ENCODE data around the gene RIN2.
"Not testable (repeated sequence)": the region's sequence is repeated elsewhere in the genome, so short reads cannot be mapped to it uniquely, and the experiment has no call there.

Gene RIN2

DNA sequence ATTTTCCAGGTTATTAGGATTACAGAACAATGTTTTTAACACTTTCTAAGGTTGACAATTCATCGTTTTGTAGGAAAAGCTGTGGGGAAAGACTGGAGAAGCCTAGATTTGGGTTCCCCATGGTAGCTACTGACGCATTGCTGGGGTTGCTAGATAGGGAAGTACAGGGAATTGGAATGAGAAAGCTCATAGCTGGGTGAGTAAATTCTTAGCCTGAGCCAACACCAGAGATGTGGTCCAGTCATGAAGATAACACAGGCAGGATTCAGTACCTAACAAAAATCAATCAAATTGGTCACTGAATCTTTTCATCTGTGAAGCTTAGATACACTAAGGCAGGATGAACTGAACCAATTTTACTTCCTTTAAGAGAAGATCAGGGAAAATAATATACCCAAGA lies 35.7 kb downstream of the RIN2 start:
- DNase-seq: no peak

DNA sequence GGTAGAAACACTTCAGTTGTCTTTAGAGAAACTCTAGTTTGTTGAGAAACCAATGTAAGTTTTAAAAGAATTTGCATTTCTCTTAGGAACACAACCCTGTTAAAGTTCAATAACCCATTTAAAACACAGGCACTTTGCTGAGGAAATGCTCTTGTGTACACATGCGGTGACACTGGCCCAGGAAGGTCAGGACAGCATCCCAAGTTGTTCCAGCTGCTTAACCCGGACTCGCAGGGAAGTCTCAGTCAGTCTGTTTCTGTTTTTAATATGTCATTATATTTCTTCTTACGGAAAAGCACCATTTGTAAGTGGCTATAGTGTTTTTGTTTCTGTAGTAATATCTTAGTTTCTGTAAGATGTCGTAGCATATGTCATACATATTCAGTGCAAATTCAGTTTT lies 36.9 kb downstream of the RIN2 start:
- no peak for DNase-seq

DNA sequence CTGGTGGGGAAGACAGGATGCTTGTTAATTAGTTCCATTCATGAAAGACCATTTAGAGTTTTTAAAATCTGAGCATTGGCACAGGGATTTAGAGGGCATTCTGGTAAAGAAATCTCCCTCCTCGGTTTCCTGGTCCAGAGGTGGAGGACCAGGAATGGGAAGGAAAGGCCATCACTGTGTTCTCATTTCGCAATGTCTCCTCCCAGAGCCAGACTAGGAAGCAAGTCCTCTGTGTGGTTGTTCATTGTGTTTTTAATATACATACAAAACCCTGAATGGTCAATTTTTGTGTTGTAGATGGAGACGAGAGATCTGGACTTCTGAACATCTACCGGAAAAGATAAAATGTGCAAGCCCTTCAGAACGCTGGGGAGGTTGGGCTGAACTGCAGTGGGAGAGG lies 41.3 kb downstream of the RIN2 start:
- DNase-seq: no peak

DNA sequence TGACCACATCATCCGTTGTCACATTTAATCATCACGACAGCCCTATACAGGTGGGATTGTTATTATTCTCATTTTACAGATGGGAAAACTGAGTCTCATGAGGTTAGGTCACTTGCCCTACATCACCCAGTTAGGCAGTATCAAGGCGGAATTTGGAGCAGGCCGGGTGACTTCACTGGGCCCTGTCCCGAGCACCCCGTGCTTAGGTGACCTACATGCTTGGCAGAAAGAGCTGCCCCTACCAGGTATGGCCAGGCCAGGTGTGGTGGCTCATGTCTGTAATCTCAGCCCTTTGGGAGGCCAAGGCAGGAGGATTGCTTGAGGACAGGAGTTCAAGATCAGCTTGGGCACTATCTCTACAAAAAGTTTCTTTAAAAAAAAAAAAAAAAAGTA lies 44.0 kb downstream of the RIN2 start:
- no peak for DNase-seq

GRCh38 chr20:19802492-19803158 lies 44.6 kb downstream of the RIN2 start:
- no peak for DNase-seq

DNA sequence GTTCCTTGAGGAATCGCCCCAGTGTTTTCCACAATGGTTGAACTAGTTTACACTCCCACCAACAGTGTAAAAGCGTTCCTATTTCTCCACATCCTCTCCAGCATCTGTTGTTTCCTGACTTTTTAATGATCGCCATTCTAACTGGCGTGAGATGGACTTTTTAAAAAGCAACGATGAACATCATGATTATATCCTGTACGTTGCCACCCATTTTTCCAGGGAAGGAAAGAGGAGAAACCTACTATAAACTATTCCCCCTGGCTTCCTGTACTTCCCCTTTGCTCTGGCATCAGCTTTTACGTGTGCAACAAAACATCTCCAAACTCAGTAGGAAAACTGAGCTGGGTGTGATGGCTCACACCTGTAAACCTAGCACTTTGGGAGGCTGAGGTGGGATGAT lies 48.2 kb downstream of the RIN2 start:
- DNase-seq: not testable (repeated sequence)

GRCh38 chr20:19806806-19807190 lies 48.7 kb downstream of the RIN2 start:
- no peak for DNase-seq

DNA sequence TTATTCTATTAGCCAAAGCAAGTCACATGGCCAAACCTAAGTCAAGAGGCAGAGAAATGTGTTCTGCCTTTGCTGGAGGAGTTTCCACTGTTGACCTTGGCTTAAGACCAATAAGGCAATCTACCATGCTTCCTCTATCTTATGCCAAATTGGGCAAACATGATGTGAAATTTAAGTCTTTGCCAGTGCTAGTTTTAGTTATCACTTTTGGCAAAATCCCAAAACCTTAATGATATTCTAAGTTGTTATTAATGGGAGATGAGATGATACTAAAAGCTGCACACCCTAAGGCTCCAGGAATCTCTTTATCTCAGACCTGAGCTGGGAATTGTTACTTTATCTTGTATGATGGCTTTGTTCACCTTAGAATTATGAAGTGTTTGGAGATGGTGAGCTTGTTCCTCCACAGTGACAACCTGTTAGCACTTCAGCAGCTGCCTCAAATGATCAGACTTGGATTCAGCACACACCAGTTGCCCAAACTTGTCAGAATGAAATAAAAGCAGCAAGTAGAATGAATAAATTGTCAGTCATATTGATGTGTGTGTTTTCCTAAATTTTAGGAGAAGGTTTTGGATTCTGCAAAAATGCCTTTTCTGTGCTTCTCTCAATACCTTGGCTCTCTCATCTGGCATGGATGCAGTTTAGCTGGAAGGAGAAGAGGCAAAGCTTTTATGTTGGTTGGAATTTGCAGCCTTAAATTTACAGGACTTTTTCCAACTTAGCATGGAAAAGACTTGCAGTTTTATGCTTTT lies 49.3 kb downstream of the RIN2 start:
- no peak for DNase-seq
